Measurements from ENCODE around the gene POC1A. TPM values are rescaled to one million over a fixed set of nuclear protein-coding genes. Genes with fewer than 3 reads are reported as not detected.

POC1A gene
- total and polyA plus RNA-seq, 2 experiments from 2014 or later: 19.1 to 26.7 TPM

- TF ChIP-seq ZNF462 (CRISPR knock-in tag; IDR thresholded peaks at IDR 0.05) (no peak), ZNF114 (CRISPR knock-in tag; IDR thresholded peaks at IDR 0.05) (no peak), ZNF331 (CRISPR knock-in tag; IDR thresholded peaks at IDR 0.05; ENCODE audit: low read depth) (no peak), NANOG (IDR thresholded peaks at IDR 0.05; ENCODE audit: borderline replicate concordance) (no peak), ETS1 (IDR thresholded peaks at IDR 0.05) (no peak)
- Mint-ChIP-seq H3K36me3 (ENCODE audit: low read depth) (peaks cover 60% of the 10 kb centered on the region), H3K27me3 (ENCODE audit: insufficient read depth, low read depth, poor library complexity) (no peaks in the 10 kb centered on the region), H3K9me3 (no peaks in the 10 kb centered on the region), H3K4me1 (peaks cover 10% of the 10 kb centered on the region), H3K4me3 (no peak overlapping the region), H3K27ac (no peak overlapping the region)
- Histone ChIP-seq H3K27ac (ENCODE audit: low read depth) (no peak overlapping the region), H3K4me3 (no peak overlapping the region), H3K9me2 (ENCODE audit: insufficient read depth) (no peaks in the 10 kb centered on the region), H4K20me1 (replicated peaks; ENCODE audit: insufficient read depth) (peaks cover 4% of the 10 kb centered on the region; the same call in 1 of the 2 replicates), H3F3A (replicated peaks; ENCODE audit: low read depth) (peaks cover 3% of the 10 kb centered on the region; the same call in 1 of the 2 replicates), H2AFZ (no peak overlapping the region), H3K4me2 (no peak overlapping the region), H3K27me3 (ENCODE audit: insufficient read depth) (no peaks in the 10 kb centered on the region), H3K36me3 (ENCODE audit: insufficient read depth) (peaks cover 14% of the 10 kb centered on the region), H3K4me1 (ENCODE audit: insufficient read depth) (no peaks in the 10 kb centered on the region), H3K79me2 (replicated peaks; ENCODE audit: insufficient read depth) (peaks cover 4% of the 10 kb centered on the region)
- DNase-seq (ENCODE audit: low spot score) (no peak), ATAC-seq (no peak)
Measured at GRCh38 chr3:52146811-52147210, 7.4 kb downstream of the POC1A start.

GRCh38 chr3:52146189-52146588, 8.0 kb downstream of the POC1A start:
- Histone ChIP-seq H3K27me3 (ENCODE audit: insufficient read depth) (no peaks in the 10 kb centered on the region), H2AFZ (no peak overlapping the region), H3K4me3 (no peak overlapping the region), H3K36me3 (ENCODE audit: insufficient read depth) (peaks cover 14% of the 10 kb centered on the region), H4K20me1 (replicated peaks; ENCODE audit: insufficient read depth) (peaks cover 4% of the 10 kb centered on the region; the same call in 1 of the 2 replicates), H3K27ac (ENCODE audit: low read depth) (no peak overlapping the region), H3K79me2 (replicated peaks; ENCODE audit: insufficient read depth) (no peaks in the 10 kb centered on the region; the same call in 1 of the 2 replicates), H3F3A (replicated peaks; ENCODE audit: low read depth) (peaks cover 3% of the 10 kb centered on the region; the same call in 1 of the 2 replicates), H3K9me2 (ENCODE audit: insufficient read depth) (no peaks in the 10 kb centered on the region), H3K4me1 (ENCODE audit: insufficient read depth) (no peaks in the 10 kb centered on the region), H3K4me2 (no peak overlapping the region)
- no peak overlapping the region for H3K27ac Mint-ChIP-seq
- H3K9me3 Mint-ChIP-seq: no peaks in the 10 kb centered on the region
- peaks cover 2% of the 10 kb centered on the region for H3K27me3 Mint-ChIP-seq (ENCODE audit: insufficient read depth, low read depth, poor library complexity)
- ATAC-seq: no peak
- H3K4me1 Mint-ChIP-seq: peaks cover 10% of the 10 kb centered on the region
- no peak overlapping the region for H3K4me3 Mint-ChIP-seq
- TF ChIP-seq ZNF114 (CRISPR knock-in tag; IDR thresholded peaks at IDR 0.05): no peak
- no peak for TF ChIP-seq POLR2AphosphoS5 (IDR thresholded peaks at IDR 0.05; ENCODE audit: low read depth)
- no peak for DNase-seq (ENCODE audit: low spot score)
- peaks cover 62% of the 10 kb centered on the region for H3K36me3 Mint-ChIP-seq (ENCODE audit: low read depth)

Measured in GM23338 (cell line).